ENCODE measurements around the gene SHISA7. TPM values are rescaled to one million over a fixed set of nuclear protein-coding genes. Genes with fewer than 3 reads are reported as not detected.

The SHISA7 gene
- total RNA-seq, 1 experiment from 2014 or later, result not detected

DNA sequence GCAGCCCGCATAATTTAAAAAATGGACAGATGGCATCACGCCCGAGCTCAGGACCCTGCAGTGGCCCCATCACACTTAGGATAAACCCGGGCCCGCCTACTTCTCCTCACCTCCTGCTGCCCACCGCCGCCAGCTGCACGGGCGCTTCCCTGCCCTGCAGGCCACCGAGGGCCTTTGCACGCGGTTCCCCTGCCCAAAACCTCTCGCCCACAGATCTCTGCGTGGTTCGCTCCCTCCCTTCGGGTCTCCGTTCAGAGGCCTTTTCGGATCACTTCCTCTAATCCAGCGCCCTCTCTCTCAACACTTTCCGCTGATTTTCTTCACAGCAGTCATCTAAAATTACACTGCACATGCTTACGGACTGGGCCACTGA lies 1.8 kb downstream of the SHISA7 start:
- no peaks in the 10 kb centered on the region for H3K36me3 ChIP-seq (ENCODE audit: control insufficient read depth, insufficient read depth, low read length)
- Mint-ChIP-seq H3K27me3 (ENCODE audit: insufficient read depth, unreplicated experiment) (peaks cover 44% of the 10 kb centered on the region), H3K27ac (ENCODE audit: unreplicated experiment) (no peak overlapping the region), H3K9me3 (ENCODE audit: unreplicated experiment) (no peaks in the 10 kb centered on the region), H3K36me3 (ENCODE audit: insufficient read depth, unreplicated experiment) (peaks cover 7% of the 10 kb centered on the region), H3K4me3 (ENCODE audit: unreplicated experiment) (peak overlapping the region; percentile 6), H3K4me1 (ENCODE audit: low read depth, unreplicated experiment) (no peaks in the 10 kb centered on the region)
- peaks cover 11% of the 10 kb centered on the region; the same call in 1 of the 2 replicates for H3K4me1 ChIP-seq
- H3K27me3 ChIP-seq (replicated peaks; ENCODE audit: control insufficient read depth, insufficient read depth, low read length), result peaks cover 10% of the 10 kb centered on the region
- H3K4me3 ChIP-seq (ENCODE audit: low read depth, low read length), result no peak overlapping the region
- ChIA-PET POLR2A (interaction anchor here (0.7 kb wide), 1 partner anchor 158 kb away, joined by 4 read pairs; the partner anchor contains the start of gene FIZ1), CTCF (interaction anchor here (0.6 to 1.2 kb wide), 2 partner anchors 20 to 57 kb away, joined by 4 read pairs; partner anchors contain the start of genes ISOC2 and TMEM238)
- intact Hi-C loops (cut with micrococcal nuclease; ENCODE audit: unreplicated experiment), result no loop called here
- BruUV-seq (replicated peaks), result no TSS peak
- DNase-seq, result no peak
- TF ChIP-seq, protein P1, sequence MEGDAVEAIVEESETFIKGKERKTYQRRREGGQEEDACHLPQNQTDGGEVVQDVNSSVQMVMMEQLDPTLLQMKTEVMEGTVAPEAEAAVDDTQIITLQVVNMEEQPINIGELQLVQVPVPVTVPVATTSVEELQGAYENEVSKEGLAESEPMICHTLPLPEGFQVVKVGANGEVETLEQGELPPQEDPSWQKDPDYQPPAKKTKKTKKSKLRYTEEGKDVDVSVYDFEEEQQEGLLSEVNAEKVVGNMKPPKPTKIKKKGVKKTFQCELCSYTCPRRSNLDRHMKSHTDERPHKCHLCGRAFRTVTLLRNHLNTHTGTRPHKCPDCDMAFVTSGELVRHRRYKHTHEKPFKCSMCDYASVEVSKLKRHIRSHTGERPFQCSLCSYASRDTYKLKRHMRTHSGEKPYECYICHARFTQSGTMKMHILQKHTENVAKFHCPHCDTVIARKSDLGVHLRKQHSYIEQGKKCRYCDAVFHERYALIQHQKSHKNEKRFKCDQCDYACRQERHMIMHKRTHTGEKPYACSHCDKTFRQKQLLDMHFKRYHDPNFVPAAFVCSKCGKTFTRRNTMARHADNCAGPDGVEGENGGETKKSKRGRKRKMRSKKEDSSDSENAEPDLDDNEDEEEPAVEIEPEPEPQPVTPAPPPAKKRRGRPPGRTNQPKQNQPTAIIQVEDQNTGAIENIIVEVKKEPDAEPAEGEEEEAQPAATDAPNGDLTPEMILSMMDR (IDR thresholded peaks at IDR 0.05; ENCODE audit: insufficient read depth in 1 of 2, low read depth in 1 of 2, low read length in 1 of 2, severe bottlenecking in 1 of 2, unreplicated experiment in 1 of 2), result no peak
- H3K9me3 ChIP-seq, result 0 out of 2 replicates have a peak, but pooled peaks cover 3% of the 10 kb centered on the region

DNA sequence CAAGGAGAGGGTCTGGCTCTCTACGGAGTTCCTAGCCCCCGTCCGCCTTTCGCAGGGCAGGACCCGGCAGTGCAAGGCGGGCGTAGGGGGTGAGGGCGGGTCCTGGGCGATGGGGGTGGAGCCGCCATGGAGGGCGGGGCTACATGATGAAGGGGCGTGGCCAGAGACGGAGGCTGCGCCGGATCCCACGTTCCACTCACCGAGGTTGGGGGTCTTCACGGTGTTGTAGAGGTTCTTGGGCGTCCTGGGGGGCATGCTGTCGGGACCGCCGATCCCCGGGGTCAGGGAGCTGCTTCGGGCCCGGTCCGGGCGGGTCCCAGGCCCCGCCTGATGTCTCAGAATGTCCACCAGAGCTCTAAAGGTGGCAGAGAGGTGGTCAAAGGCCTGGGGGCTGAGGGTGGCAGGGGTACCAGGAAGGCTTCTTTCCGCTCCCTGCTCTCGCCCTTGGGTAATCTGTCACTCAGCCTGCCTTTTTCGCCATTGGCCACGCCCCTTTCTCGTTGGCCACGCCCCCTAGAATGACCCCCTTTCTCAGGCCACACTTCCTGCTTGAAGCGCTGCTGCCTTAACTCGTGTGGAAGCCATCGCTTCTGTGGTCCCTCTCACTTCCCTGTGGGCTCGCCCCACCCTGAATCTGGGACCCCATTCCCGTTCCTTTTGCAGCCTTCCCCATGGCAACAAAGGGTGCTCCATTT lies 2.5 kb downstream of the SHISA7 start:
- Mint-ChIP-seq H3K36me3 (ENCODE audit: insufficient read depth, unreplicated experiment) (peaks cover 7% of the 10 kb centered on the region), H3K9me3 (ENCODE audit: unreplicated experiment) (no peaks in the 10 kb centered on the region), H3K27ac (ENCODE audit: unreplicated experiment) (no peak overlapping the region), H3K27me3 (ENCODE audit: insufficient read depth, unreplicated experiment) (peaks cover 42% of the 10 kb centered on the region), H3K4me1 (ENCODE audit: low read depth, unreplicated experiment) (no peaks in the 10 kb centered on the region), H3K4me3 (ENCODE audit: unreplicated experiment) (no peak overlapping the region)
- BruUV-seq (replicated peaks), result no TSS peak
- TF ChIP-seq, protein P1 (IDR thresholded peaks at IDR 0.05; ENCODE audit: insufficient read depth in 1 of 2, low read depth in 1 of 2, low read length in 1 of 2, severe bottlenecking in 1 of 2, unreplicated experiment in 1 of 2), result no peak
- no peak for DNase-seq
- intact Hi-C loops (cut with micrococcal nuclease; ENCODE audit: unreplicated experiment), result no loop called here
- no peak overlapping the region for H3K4me3 ChIP-seq (ENCODE audit: low read depth, low read length)
- H3K36me3 ChIP-seq (ENCODE audit: control insufficient read depth, insufficient read depth, low read length), result no peaks in the 10 kb centered on the region
- peaks cover 10% of the 10 kb centered on the region for H3K27me3 ChIP-seq (replicated peaks; ENCODE audit: control insufficient read depth, insufficient read depth, low read length)
- H3K4me1 ChIP-seq, result peaks cover 11% of the 10 kb centered on the region; the same call in 1 of the 2 replicates
- 0 out of 2 replicates have a peak, but pooled peaks cover 3% of the 10 kb centered on the region for H3K9me3 ChIP-seq
- POLR2A ChIA-PET, result no interaction called here
- CTCF ChIA-PET, result no interaction called here

DNA sequence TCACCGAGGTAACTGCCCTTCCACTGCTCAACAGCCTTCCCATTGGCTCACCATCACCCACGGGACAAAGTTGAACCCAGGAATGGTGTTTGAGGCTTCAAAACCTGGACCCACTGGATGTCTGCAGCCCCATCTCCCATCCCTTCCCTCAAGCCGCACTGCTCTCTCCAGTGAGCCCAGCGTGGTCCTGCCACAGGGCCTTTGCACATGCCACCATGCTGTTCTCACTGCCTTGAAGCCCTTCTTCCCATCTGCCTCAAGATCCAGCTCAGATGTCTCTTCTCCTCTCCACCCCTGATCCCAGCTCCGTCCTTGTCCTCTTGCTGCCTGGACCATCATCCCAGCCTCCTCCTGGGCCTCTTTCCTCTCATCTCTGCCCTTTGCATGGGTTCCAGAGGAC lies 4.0 kb downstream of the SHISA7 start:
- BruUV-seq (replicated peaks), result no TSS peak
- CTCF ChIA-PET, result no interaction called here
- peaks cover 35% of the 10 kb centered on the region for H3K27me3 Mint-ChIP-seq (ENCODE audit: insufficient read depth, unreplicated experiment)
- intact Hi-C loops (cut with micrococcal nuclease; ENCODE audit: unreplicated experiment), result no loop called here
- H3K9me3 ChIP-seq, result 0 out of 2 replicates have a peak, but pooled peaks cover 3% of the 10 kb centered on the region
- H3K9me3 Mint-ChIP-seq (ENCODE audit: unreplicated experiment), result no peaks in the 10 kb centered on the region
- H3K4me1 ChIP-seq, result peaks cover 11% of the 10 kb centered on the region; the same call in 1 of the 2 replicates
- no peak overlapping the region for H3K4me3 ChIP-seq (ENCODE audit: low read depth, low read length)
- TF ChIP-seq, protein P1 (IDR thresholded peaks at IDR 0.05; ENCODE audit: insufficient read depth in 1 of 2, low read depth in 1 of 2, low read length in 1 of 2, severe bottlenecking in 1 of 2, unreplicated experiment in 1 of 2), result no peak
- H3K4me1 Mint-ChIP-seq (ENCODE audit: low read depth, unreplicated experiment), result no peaks in the 10 kb centered on the region
- peaks cover 7% of the 10 kb centered on the region for H3K36me3 Mint-ChIP-seq (ENCODE audit: insufficient read depth, unreplicated experiment)
- no peak for DNase-seq
- H3K27me3 ChIP-seq (replicated peaks; ENCODE audit: control insufficient read depth, insufficient read depth, low read length), result peaks cover 9% of the 10 kb centered on the region
- H3K4me3 Mint-ChIP-seq (ENCODE audit: unreplicated experiment), result no peak overlapping the region
- POLR2A ChIA-PET, result no interaction called here
- no peak overlapping the region for H3K27ac Mint-ChIP-seq (ENCODE audit: unreplicated experiment)
- H3K36me3 ChIP-seq (ENCODE audit: control insufficient read depth, insufficient read depth, low read length), result no peaks in the 10 kb centered on the region
